CD1c-positive myeloid dendritic cell (primary cell): Measurements from ENCODE around the gene SPECC1.
"Not testable (repeated sequence)": the region's sequence is repeated elsewhere in the genome, so short reads cannot be mapped to it uniquely, and the experiment has no call there.

Experiments used
- DNase-seq: peaks from one replicate; pipeline ENCODE4 v3.0.0-alpha.2; 2016; ENCODE audit errors: extremely low spot score

The SPECC1 gene

DNA sequence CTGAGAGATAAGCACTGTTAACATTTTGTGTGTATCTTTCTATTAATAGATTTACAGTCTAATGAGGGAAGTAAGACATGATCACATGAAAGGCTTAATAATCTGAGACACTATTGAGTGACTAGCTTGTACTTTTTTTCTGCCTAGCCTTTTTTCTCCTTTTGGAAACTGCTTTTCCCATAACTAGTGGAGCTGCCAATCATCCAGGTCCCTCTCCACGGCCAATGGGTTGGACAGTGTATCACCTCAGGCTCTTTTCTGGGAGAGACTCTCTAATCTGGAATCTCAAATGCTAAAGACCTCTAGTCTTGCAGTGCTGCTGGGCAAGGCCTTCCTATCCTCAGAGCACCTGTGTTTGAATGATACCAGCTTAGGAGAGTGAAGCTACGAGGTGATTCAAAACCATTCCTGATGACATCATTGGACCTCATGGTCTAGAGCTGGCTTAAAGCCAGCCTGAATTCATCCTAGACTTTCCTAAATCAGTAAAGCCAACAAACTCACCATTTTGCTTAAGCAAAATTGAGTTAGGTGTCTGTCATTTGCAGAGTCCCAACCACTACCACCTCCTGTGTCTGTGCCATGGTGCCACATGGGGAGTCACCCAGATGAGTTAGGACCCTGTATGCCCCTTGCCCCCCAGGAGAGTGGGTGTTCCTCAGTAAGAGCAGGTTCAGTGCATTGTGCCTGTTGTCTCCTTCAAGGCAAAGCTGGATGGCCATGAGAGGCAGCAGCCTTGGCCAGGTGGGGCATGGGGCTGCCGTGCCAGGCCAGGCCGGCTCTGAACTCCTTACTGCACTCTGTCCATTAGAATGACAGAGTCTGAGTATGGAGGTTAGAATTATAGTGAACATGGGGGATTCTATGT lies 62.9 kb downstream of the SPECC1 start:
- DNase-seq = no peak

DNA sequence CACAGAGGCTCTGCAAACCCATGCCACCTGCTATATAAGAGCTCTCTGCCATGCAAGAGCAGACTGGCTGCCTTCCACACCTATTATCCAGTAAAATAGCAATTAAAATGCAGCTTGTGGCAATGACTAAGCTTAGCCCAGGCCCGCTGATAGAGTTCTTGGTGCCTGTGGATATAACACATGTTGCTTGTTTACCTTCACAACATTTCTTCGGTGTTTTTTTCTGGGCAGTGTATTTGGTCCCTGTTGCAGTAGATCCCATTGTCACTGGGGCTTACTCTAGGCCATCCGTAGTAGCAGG lies 63.5 kb downstream of the SPECC1 start:
- no peak for DNase-seq

DNA sequence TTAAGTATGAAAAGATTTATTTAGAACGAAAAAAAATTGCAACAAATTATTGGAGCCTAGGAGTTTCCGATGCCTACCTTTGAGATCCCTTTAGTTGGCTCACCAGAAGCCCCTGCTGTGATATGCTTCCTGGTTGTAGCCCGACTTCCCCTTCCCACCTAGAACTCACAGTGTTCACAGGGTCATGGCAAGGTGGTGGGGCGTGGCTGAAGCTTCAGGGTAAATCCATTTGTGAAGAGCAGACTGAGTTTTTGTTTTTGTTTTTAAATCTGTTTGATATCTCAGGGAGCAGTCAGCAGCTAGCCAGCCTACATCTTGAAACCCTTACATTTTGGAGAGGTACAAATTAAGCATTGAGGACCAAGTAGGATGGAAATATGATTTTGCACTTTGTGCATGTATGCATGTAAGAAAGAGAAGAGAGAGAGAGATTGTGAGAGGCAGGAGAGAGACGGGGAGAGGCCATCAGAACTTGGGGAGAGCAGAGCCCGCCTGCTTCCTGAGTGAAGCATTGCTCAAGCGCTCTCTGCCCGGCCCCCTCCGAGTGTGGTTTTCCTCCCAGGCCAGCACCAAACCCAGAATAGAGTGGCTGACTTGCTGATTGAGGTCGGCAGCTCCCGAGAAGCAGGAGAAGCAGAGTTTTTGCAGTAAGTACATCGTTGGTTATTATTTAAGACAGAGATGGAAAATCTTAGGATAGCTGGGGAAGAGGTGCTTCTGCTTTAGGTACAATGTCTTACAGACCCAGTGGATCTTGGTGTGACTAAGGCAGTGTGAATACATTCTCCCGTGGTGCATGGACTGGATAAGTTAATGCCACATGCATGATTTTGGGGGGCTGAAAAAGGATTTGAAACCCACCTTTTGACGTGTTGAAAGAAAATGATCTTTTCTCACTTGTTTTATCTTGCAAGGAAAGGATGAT lies 64.2 kb downstream of the SPECC1 start:
- peak; percentile 71 for DNase-seq

DNA sequence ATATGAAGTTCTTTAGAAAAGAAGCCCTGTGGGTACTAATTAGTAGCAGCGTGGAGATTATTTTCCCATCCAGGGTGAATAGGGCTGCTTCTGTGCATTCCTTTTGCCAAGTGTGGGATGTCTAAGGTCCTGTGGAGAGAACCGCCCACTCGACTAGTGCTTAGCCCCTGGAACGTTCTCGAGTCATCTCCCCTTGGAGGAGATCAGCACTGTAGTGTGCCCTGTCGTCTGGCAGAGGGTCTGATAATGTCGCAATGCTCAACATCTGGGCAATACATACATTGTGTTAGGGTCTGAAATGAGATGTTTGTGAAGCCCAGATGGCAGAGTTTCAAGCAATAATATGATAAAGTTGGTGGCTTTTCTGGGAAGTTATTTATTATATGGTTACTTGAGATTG lies 64.8 kb downstream of the SPECC1 start:
- DNase-seq = peak; percentile 20

DNA sequence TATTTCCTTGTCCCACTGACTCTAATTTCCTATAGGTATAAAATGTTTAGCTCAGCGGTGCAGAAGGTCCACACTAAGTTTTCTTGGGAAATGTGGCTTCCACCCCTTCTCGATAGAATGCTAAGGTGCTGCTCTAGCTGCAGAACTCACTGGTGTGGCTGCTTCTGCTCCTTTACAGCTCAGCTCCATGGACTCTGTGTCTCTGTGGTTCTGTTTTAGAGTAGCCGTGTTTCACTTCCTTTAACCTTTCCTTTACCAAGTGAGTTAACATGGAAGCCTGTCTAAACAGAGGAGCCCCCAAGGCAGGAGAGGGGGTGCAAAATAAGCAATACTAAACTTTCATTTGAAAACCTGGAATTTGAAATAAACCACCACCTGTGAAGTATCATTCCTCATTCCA lies 65.3 kb downstream of the SPECC1 start:
- peak; percentile 72 for DNase-seq

DNA sequence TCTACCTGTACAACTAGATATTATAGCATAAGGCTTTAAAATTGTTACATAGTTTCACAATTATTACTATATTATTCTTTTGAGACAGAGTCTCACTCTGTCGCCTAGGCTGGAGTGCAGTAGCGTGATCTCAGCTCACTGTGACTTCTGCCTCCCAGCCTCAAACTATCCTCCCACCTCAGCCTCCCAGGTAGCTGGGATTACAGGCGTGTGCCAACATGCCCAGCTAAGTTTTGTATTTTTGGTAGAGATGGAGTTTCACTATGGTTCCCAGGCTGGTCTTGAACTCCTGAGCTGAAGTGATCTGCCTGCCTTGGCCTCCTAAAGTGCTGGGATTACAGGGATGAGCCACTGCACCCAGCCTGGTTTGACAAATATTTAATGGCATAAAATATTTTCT lies 67.0 kb downstream of the SPECC1 start:
- DNase-seq = not testable (repeated sequence)

DNA sequence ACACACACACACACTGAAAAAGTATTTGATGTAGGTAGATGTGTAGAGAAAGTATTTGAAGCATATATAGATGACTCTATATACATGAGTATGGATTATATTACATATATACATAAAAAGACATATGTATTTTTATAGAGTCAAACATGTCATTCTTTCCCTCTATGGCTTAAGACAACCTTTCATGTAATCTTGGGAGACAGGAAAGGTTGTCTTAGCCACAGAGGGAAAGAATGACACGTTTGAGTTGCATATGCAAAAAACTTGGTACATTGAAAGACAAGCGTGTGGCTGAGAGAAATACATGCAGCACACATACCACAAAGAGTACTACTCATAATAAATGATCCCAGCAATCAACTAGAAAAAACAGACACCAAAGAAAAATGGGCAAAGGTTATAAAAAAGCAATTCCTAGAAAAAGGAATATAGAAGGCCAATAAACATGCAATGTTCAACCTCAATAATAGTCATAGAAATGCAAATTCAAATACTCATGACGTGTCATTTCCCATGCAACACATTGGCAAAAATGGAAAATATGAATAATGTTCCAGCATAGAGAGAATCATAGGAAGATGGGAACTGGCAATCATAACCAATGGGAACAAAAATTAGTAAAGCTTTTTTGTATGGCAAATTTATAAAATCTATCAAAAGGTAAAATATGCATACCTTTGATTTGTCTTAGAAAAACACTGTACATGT lies 69.0 kb downstream of the SPECC1 start:
- DNase-seq = no peak

DNA sequence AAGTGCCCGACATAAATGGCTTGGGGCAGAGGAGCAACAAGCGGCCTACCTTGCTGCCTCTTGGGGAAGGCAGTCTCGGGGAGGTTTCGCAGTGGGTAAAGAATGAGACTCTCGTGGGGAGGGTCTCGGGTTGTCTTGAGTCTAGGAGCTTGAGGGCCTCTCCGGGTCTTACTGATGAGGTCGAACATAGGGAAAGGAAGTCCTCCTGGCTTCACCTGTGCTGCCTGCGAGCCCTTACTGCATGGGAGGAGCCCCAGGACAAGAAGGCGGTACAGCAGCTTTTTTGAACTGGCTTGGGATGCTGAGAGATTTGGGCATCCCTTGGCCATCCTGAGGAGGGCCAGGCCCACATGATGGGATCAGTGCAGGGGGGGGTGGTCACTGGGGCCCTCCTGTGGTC lies 71.4 kb downstream of the SPECC1 start:
- DNase-seq = no peak

DNA sequence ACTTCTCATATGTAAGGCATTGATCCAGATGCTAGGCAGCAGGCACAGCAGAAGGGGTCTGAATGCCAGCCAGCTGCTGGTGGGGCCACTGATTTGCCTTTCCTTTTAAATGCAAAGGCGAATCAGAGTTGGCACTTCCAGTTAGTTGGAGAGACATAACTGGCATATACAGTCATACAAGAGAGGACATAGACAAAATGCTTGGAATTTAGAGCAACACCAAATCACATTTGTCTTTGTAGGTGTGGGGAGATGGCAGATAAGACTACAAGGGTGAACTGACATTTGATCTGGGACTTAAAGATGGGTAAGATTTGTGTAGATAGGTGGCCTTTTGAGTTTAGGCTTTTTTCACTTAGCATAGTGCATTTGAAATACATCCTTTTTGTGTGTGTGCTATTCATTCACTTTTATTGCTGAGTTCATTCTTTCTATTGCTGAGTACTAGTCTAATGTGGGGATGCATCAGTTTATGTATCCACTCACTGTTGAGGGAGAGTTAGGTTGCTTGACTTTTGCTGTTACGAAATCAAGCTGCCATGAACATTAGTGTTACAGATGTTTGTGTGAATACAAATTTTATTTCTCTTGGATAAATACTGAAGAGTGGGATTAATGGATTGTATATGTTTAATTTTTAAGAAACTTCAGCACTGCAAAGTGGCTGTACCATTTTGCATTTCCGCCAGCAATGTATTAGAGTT lies 74.1 kb downstream of the SPECC1 start:
- DNase-seq = no peak

DNA sequence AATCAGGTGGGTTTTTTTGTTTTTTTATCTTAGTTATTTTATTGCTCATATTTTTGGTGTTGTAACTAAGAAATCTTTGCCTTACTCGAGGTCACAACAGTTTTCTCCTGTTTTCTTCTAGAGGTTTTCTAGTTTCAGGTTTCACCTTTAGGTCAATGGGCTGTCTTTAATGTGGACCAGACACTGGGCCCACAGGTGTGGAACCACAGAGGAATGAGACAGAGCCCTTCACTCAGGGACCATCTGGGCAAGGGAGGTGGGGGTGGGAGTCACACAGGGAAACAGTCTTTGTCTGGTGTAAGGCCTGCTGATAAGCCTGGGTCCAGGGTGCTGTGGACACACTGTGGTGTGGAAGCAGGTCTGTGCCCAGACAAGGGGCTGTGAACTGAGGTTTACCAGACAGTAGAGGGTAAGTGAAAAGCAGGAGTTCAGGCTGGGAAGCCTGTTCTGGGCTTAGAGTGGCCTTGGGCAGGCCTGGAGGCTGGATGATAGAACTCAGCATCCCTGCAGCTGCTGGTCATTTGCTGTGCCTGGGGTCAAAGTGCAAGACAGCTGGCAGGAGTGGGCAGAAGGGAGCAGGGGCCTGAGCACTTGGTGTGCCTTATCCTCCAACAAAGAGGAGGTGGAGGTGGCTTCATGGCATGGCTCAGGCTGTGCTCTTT lies 75.6 kb downstream of the SPECC1 start:
- no peak for DNase-seq

DNA sequence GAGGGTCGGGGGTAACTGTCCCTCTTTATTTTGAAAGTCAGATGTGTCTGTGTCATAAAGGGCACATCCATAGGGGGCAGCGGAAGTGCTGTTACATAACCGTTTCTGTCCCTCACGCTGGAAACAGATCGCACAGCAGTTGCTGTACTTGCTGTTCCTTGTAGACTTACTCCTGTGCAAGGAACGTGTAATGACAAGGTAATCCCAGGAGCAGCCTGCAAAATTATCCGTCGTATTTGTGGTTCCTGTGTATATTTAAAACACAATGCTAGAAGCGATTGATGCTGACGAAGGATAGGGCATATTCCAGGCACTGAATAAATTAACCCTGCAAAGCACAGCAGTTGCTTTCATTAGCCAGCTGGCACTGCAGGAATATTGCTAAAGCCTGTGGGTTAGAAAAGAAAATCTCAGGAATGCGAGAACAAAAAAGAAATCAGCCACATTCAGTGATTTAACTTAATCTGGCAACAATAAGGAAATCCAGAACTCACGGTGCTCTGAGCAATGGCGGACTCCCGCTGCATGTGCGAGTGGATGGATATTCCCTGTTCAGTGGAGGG lies 76.2 kb downstream of the SPECC1 start:
- DNase-seq = no peak

DNA sequence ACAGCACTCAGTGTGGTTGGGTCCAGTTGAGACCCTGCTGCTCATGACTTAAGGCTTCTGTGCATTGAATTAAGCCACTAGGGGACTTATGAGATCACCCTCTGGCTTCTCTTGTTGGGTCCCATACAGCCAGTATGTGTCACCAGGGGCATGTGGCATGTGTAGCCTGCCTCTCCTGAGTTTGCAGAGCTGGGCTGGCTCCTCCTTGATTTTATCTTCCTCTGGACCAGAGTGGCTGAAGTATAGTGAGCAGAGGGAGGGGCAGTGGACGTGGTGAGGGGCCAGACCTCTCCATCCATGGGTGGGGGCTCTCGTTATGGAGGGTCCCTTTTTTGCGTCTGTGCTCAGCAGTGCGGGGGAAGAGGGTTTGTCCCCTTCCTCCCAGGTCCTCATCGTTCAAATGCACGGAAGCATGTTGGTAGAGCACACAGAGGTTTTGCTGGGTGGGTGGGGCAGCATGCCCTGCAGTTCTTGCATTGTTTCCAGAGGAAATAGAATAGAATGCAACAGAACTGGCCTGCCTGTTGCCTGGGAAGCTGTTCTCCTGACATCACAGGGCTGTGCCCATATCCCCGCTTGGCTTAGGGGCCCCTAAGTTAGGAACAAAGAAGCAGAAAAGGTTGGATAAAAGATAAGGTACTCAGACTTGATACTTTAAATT lies 77.4 kb downstream of the SPECC1 start:
- DNase-seq = no peak

DNA sequence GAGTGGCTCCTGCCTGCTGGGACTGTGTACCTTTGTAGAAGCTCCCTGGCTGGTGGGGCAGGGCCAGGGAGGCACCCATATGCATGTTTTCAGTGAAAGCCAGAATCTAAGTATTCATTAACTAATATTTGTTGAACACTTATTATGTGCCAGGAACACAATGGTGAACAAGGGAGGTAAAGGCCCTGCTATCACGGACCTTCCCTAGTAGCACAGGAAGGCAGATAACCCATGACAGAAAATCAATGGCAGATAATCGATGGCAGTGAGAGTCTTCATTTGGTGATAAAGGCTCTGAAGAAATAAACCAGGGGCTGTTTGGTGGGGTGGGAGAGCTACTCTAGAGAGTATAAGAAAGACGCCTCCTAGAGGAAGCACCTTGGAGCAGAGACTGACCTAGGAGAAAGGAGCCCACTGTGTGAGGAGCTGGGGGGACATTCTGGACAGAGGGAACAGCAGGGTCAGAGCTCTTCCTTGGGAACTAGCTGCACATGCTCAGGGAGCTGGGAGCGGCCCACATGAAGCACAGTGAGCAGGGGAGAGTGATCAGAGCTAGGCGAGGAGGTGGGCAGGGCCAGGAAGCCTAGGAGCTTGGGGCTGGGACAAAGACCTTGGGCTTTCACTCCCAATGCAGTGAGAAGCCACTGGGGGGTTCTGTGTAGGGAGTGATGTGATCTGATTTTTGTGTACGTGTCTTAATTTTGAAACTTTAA lies 78.5 kb downstream of the SPECC1 start:
- DNase-seq = no peak

DNA sequence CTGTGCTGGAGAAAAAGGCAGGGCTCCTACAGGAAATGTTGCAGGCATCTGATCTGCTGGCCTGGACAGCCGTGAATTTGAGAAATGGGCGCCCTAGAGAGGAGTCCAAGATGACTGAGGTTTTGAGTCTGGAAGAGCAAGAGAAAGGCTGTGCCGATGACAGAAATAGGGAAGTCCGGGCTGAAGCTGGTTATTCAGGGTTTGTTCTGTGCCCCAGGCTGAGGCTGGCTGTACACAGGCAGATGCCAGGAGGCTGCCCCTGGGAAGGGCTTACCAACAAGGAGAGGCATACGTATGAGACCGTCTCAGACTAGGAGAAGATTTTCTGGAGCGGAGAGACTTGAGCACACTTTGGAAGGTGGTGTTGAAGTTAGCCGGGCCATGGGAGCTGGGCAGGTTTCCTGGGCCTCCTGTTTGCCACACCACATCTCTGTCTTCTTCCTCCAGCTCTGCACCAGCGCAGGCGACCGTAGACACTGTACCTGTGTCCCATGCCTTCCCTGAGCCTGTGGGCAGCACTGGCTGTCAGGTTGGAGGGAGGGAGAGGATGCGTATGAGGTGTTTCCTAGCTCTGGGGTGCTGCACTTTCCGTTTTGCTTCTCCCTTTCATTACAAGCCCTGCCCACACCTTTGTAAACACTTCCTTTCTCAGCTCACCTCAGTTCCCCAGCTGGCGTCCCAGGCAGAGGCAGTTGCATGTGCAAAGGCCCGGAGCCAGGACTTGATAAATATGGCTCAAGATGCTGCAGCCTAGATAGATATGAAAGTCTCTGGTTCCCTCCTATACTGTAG lies 80.8 kb downstream of the SPECC1 start:
- peak; percentile 22 for DNase-seq

DNA sequence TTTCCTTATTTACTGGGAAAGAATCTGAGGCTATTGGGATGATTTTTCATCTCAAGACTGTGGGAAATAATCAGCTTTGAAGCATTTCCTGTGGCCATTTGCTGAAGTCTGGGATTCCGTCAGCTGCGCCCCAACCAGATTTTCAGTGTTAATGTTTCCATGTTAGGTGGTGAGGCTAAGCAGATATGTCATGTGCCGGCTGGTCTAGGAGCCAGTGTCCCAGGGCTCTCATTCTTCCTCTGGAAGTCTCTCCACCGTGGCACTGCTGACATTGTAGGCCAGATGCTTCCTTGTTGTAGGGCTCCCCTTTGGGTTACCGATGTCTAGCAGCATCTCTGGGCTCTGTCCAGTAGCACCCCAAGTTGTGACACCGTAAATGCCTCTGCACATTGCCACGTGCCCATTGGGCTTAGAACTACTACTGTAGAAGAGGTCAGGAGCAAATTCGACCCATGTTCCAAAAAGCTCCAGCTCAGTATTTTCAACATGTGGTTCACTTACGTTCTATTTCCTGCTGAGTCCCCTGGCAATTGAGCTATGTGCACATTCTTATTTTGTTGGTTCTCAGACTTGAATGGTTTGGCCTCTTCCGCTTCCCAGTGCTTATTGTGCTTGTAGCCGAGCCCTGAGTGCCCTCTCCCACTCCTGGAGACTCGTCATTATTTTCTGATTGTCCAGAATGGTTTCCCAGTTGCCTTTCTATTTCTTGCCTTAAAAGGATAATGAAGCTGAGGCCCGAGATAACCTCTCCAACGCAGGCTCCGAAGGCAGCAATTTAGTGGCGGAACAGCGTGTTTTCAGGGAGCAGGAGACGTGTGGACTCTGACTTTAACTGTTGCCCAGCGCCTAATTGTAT lies 82.2 kb downstream of the SPECC1 start:
- DNase-seq = no peak

DNA sequence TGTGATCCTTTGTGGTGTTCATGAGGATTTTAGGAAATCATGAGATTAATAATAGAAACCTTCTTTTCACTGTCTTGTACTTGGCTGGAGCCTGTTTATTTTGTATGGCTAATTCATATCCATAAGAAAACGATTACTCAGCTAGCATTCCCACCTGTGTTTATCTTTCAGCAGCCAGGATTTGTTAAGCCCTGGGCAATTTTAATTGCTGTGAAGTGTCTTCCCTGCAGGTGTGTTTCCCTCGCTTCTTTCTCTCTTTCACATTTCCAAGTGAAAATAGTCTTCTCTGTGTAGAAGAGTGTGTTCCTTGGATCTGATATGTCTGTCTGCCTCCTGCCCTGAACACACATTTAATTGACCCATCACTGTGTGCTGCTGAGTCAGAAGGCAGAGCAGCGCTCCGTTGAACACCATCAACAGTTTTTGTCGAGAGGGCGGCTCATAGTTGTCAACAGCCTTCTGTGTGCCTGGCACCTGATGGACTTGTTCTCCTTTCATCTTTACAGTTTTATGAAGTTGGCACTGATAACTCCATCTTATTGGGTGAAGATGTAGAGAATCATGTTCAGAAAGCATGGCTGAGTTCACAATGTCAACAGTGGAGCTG lies 83.2 kb downstream of the SPECC1 start:
- no peak for DNase-seq

DNA sequence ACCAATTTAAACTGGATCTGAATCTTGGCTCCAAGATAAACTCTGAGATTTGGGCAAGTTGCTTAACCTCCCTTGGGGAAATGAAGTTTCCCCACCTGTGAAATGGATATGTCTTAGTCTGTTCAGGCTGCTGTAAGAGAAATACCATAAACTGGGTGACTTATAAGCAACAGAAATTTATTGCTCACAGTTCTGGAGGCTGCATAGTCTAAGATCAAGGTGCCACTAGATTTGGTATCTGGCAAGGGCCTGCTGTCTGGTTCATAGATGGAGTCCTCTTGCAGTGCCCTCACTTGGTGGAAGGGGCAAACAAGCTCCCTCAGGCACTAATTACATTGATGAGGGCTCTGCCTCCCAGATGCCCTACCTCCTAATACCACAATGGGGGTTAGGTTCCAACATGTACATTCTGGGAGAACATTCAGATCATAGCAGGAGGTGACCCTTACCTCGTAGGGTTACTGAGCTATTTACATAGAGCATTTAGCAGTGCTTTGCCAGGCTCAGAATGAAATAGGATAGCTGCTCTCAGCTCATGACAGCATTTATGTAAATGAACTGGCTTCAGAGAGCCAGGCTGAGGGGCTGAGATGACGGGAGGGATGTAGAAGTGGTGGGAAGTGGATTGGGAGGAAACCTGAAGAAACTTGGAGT lies 83.9 kb downstream of the SPECC1 start:
- no peak for DNase-seq
